Thyroid gland (tissue), 4 donors: ENCODE data around the gene ADIG. TPM values are rescaled to one million over a fixed set of nuclear protein-coding genes. Genes with fewer than 3 reads are reported as not detected.
A peak's percentile ranks its signal among the peaks of the same experiment; 100 is the strongest.

Experiments
- DNase-seq, 2 donors: peaks; one replicate each; pipeline ENCODE4 v3.0.0-alpha.2; 2019
- H3K27ac ChIP-seq, 3 donors: fragments of 200-600 bp; sonication (generic); 1 replicate in 2 of 3; 2 replicates in 1 of 3; pipeline ENCODE4 v1.5.1; 2016 to 2019; ENCODE audit warnings: mild to moderate bottlenecking in 1 of 3, moderate library complexity in 1 of 3
- H3K27me3 ChIP-seq: fragments of 200-600 bp; sonication (generic); one replicate; pipeline ENCODE4 v1.5.1; 2019
- H3K36me3 ChIP-seq, 2 donors: fragments of 200-600 bp; sonication (generic); one replicate each; pipeline ENCODE4 v1.5.1; 2016 to 2019
- H3K4me1 ChIP-seq, 2 donors: fragments of 200-600 bp; sonication (generic); one replicate each; pipeline ENCODE4 v1.5.1; 2017 to 2019
- H3K4me3 ChIP-seq, 3 donors: fragments of 200-600 bp; sonication (generic); replicated peaks in 1 of 3; 1 replicate in 2 of 3; 2 replicates in 1 of 3; pipeline ENCODE4 v1.5.1; 2016; ENCODE audit warnings: mild to moderate bottlenecking in 1 of 3
- H3K9me3 ChIP-seq: fragments of 200-600 bp; sonication (generic); one replicate; pipeline ENCODE4 v1.5.1; 2017
- POLR2A ChIP-seq, 2 donors: fragments of 450-650 bp; IDR thresholded peaks; one replicate each; pipeline ENCODE4 v1.6.1; 2017; ENCODE audit warnings: antibody characterized with exemption in 2 of 2, mild to moderate bottlenecking in 2 of 2, moderate library complexity in 1 of 2
- WGBS, 2 donors: methylation state at CpG; one replicate each; pipeline ENCODE4 v1.1.5; 2017; 5-methylcytosine and 5-hydroxymethylcytosine counted together
- intact Hi-C: fragments of 100-400 bp; cut with DNase I; formaldehyde crosslinking; loops from one replicate; pipeline ENCODE4 v1.15.1; 2023
- total RNA-seq, 4 donors: library from RNA; depleted of rRNA; stranded (reverse); fragments of >200 nt; gene quantifications; one replicate each; pipeline ENCODE4 v1.2.3, GENCODE V29; 2016
- TF ChIP-seq, protein P1 (sequence below), 6 experiments: fragments of 200-600 bp in 3 of 6; fragments of 450-650 bp in 3 of 6; sonication (generic) in 3 of 6; IDR thresholded peaks; one replicate each; pipeline ENCODE4 v1.5.1; 2016 to 2019; ENCODE audit warnings: antibody characterized with exemption in 6 of 6, mild to moderate bottlenecking in 2 of 6, inconsistent platforms in 1 of 6, moderate library complexity in 1 of 6

The ADIG gene
- total RNA-seq, 4 donors from 2014 or later, result 1.6 TPM; not detected in 3

DNA sequence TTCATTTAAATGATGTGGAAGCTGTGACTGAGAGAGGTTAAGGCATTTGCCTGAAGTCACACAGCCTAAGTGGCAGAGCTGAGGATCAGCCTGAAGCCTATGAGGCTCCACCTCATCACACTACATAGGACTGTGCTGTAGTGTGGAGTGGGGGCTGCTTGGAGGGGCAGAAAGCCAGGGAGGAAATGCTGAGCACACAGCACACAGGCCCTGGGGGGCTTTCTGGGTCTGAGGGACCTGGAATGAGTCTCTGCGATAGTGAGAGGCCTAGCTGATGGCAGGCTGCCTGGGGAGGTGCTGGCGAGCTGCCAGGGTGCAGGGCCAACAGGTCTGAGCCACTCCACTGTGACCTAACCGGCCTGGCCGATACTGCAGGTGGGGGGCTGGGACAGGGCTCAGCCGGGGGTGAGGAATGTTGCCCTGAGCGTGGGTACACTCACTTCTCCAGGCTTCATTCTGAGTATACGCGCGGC lies 18.4 kb downstream of the ADIG start:
- intact Hi-C loops, result no loop called here
- peak; percentile 99 for DNase-seq
- TF ChIP-seq, protein P1, sequence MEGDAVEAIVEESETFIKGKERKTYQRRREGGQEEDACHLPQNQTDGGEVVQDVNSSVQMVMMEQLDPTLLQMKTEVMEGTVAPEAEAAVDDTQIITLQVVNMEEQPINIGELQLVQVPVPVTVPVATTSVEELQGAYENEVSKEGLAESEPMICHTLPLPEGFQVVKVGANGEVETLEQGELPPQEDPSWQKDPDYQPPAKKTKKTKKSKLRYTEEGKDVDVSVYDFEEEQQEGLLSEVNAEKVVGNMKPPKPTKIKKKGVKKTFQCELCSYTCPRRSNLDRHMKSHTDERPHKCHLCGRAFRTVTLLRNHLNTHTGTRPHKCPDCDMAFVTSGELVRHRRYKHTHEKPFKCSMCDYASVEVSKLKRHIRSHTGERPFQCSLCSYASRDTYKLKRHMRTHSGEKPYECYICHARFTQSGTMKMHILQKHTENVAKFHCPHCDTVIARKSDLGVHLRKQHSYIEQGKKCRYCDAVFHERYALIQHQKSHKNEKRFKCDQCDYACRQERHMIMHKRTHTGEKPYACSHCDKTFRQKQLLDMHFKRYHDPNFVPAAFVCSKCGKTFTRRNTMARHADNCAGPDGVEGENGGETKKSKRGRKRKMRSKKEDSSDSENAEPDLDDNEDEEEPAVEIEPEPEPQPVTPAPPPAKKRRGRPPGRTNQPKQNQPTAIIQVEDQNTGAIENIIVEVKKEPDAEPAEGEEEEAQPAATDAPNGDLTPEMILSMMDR (IDR thresholded peaks at IDR 0.05), result no peak
- peak in 1 of 2 donors; percentile 11 for TF ChIP-seq POLR2A (IDR thresholded peaks at IDR 0.05)
- H3K27ac ChIP-seq, result peak overlapping the region; percentile 61 to 87 (median 78)
- peaks cover 6 to 16% of the 10 kb centered on the region in 2 donors for H3K4me1 ChIP-seq
- 10 to 21% methylated on average over 8 of the region's 9 CpGs for WGBS, 2 donors
- H3K36me3 ChIP-seq, result no peaks in the 10 kb centered on the region
- H3K4me3 ChIP-seq, result no peak overlapping the region
- H3K27me3 ChIP-seq, result no peaks in the 10 kb centered on the region
- H3K9me3 ChIP-seq, result no peaks in the 10 kb centered on the region

GRCh38 chr20:38600057-38600456 lies 19.1 kb downstream of the ADIG start:
- Histone ChIP-seq H3K27ac (peak overlapping the region; percentile 23 to 87 (median 61)), H3K27me3 (no peaks in the 10 kb centered on the region), H3K9me3 (no peaks in the 10 kb centered on the region), H3K36me3 (no peaks in the 10 kb centered on the region), H3K4me1 (peaks cover 6 to 16% of the 10 kb centered on the region in 2 donors), H3K4me3 (no peak overlapping the region)
- TF ChIP-seq, protein P1 (IDR thresholded peaks at IDR 0.05), result no peak
- TF ChIP-seq POLR2A (IDR thresholded peaks at IDR 0.05), result no peak
- no peak for DNase-seq
- intact Hi-C loops, result no loop called here
- WGBS, 2 donors, result 94 to 100% methylated on average over 1 of the region's 1 CpG

DNA sequence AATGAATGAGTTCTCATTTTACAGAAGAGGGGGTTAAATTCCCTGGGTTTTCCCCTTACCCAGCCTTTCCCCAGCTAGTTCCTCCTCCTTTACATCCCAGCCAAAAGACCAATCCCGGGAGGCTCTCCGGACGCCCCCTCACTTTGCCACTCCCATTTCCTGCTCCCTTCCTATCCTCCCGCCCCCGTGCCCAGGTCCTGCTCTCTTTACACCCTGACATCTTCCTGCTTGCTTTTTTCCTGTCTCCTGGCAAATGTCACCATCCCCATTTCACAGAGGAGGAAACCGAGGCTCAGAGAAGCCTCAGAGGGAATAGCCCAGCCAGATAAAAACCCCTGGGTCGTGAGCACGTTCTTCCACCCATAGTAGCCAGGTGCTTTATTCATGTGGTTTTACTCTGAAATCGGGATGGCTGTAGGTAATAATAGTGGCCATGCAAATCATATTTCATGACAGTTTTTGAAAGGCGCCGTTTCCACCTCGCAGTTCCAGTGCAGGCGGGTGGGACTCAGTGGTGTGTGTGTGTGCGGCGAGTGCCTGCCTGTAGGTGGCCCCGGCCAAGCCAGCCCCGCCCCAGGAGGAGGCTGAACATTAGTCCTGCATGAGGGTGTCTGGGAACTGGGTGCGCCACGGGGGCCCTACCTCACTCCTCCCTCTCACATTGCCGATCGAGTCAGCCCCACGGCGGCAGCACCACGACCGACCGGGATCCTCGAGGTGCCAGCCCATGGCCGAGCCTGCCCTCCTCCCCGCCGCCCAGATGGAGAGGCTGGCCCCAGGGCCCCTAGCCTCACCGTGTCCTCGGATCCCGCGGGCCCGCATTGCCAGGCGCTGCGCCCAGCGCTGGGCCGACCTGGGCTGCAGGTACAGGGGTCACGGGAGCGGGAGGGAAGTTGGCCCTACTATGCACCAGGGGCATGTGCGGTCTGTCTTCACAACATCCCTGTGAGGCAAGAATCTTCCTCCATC lies 20.5 kb downstream of the ADIG start, which contains the start of gene ARHGAP40:
TSS of gene ARHGAP40 (plus strand) at position 594 of the 969 bp plus-strand sequence.
- Histone ChIP-seq H3K4me3 (no peak within 1 kb of the TSS), H3K27ac (no peak within 1 kb of the TSS), H3K4me1 (peaks cover 6 to 16% of the 10 kb centered on the region in 2 donors), H3K9me3 (no peaks in the 10 kb centered on the region), H3K27me3 (no peaks in the 10 kb centered on the region), H3K36me3 (no peaks in the 10 kb centered on the region)
- no peak for DNase-seq
- 37 to 47% methylated on average over 24 to 38 of the region's 42 CpGs for WGBS, 2 donors
- intact Hi-C loops, result no loop called here
- TF ChIP-seq, protein P1 (IDR thresholded peaks at IDR 0.05), result no peak
- TF ChIP-seq POLR2A (IDR thresholded peaks at IDR 0.05), result no peak

DNA sequence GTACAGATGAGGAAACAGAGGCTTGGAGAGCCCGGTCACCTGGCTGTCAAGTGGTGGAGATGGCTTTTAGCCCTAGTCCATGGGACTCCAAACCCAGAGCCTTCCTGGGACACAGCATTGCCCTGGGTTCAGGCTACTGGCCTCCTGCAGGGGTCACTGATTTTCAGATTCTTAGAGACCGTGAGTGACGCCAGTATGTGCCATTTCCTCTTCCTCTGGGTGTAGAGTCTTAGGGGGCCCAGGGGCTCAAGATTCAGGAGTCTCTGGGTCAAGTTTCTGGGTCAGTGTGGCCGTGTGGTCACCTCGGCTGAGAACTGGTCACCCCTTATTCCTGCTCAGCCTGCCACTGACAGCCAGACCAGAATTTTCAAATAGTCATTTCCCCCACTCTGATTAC lies 21.2 kb downstream of the ADIG start:
- no peak for DNase-seq
- intact Hi-C loops, result no loop called here
- H3K4me1 ChIP-seq, result peaks cover 6 to 16% of the 10 kb centered on the region in 2 donors
- 63 to 77% methylated on average over 4 to 5 of the region's 5 CpGs for WGBS, 2 donors
- H3K27me3 ChIP-seq, result no peaks in the 10 kb centered on the region
- H3K4me3 ChIP-seq, result no peak overlapping the region
- no peaks in the 10 kb centered on the region for H3K9me3 ChIP-seq
- no peak for TF ChIP-seq POLR2A (IDR thresholded peaks at IDR 0.05)
- TF ChIP-seq, protein P1 (IDR thresholded peaks at IDR 0.05), result no peak
- H3K36me3 ChIP-seq, result no peaks in the 10 kb centered on the region
- H3K27ac ChIP-seq, result no peak overlapping the region

DNA sequence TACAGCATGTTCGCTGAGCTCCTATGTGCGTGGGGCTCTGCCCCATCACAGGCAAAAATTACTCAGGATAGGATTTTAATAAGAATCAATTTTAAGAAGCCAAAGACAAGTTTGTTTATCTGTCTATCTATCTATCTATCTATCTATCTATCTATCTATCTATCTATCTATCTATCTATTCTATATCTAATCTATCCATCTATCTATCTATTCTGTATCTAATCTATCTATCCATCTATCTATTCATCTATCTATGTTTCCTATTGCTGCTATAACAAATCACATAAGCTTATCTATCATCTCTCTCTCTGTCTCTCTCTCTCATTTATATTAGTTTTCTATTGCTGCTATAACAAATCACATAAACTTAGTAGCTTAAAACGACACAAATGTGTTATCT lies 22.3 kb downstream of the ADIG start:
- no peak for TF ChIP-seq POLR2A (IDR thresholded peaks at IDR 0.05)
- TF ChIP-seq, protein P1 (IDR thresholded peaks at IDR 0.05), result no peak
- intact Hi-C loops, result no loop called here
- Histone ChIP-seq H3K4me3 (no peak overlapping the region), H3K36me3 (no peaks in the 10 kb centered on the region), H3K4me1 (peaks cover 6 to 16% of the 10 kb centered on the region in 2 donors), H3K27ac (no peak overlapping the region), H3K9me3 (no peaks in the 10 kb centered on the region), H3K27me3 (no peaks in the 10 kb centered on the region)
- no peak for DNase-seq
- WGBS, 2 donors, result 82 to 91% methylated on average over 3 of the region's 3 CpGs
